LNCAP (cell line): ENCODE results near the gene MAST4.
A peak's percentile ranks its signal among the peaks of the same experiment; 100 is the strongest.

Experiments
- TF ChIP-seq, protein P1 (sequence below): fragments of 450-650 bp; IDR thresholded peaks from 2 replicates; pipeline ENCODE4 v1.5.1; 2017; ENCODE audit warnings: mild to moderate bottlenecking

The MAST4 gene

DNA sequence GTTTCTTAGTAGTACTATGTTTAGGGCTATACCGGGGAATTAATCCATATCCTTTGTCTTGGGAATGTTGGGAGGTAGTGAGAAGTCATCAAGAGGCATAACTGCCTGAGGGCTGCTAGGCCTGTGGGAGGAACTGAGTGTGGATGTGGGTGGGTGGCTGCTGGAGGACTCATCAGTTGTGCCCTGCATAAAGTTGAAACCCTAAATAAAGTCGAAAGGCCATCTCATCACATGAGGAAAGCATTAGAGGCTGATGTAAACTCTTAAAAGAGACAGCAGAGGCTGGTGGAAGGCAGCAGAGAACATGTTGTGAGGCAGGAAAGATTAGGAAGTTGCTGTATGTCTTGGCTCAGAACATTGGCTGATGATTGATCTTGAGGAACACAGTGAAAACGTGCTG is 143.8 kb downstream of the MAST4 start:
- TF ChIP-seq, protein P1, sequence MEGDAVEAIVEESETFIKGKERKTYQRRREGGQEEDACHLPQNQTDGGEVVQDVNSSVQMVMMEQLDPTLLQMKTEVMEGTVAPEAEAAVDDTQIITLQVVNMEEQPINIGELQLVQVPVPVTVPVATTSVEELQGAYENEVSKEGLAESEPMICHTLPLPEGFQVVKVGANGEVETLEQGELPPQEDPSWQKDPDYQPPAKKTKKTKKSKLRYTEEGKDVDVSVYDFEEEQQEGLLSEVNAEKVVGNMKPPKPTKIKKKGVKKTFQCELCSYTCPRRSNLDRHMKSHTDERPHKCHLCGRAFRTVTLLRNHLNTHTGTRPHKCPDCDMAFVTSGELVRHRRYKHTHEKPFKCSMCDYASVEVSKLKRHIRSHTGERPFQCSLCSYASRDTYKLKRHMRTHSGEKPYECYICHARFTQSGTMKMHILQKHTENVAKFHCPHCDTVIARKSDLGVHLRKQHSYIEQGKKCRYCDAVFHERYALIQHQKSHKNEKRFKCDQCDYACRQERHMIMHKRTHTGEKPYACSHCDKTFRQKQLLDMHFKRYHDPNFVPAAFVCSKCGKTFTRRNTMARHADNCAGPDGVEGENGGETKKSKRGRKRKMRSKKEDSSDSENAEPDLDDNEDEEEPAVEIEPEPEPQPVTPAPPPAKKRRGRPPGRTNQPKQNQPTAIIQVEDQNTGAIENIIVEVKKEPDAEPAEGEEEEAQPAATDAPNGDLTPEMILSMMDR = no peak

GRCh38 chr5:66741394-66741793 is 145.2 kb downstream of the MAST4 start:
- TF ChIP-seq, protein P1 = no peak

DNA sequence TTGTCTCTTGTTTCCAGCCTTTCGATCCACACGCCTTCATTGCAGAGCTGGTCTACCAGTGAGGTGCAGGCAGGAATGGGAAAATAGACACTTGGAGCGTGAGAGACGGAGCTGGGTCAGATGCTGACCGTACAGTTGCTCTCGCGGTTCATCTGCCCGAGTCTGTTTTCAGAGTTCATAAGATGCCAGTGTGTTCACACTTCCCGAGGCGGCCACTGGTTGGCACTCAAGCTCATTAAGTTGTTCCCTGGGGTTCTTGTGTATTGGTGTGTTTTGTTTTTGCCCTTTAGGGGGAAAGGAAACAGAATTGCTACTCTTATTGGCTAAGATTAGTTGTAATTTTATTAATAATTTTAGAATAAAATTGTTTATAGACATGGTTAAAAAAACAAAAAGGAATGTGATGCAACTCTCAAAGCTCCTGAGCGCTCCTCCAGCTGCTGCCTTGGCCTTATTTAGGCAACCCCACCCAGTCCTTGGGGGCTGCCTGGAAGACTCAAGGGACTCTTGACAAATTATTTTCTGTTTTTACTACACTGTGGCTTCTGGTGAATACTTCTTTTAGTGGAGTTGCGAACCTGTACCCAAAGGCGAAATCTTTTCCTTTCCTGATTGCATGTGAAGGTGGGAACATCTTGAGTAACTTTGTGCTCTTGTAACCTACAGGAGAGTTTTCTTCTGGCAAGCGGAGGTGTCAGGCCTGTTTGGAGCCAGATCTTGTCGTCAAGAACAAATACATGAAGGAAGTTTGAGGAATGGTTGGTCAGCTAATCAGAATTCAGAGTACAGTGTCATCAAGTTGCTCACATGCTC is 146.1 kb downstream of the MAST4 start:
- TF ChIP-seq, protein P1 = peak; percentile 35; the same call in 1 of the 2 replicates

GRCh38 chr5:66742896-66743247 is 146.7 kb downstream of the MAST4 start:
- TF ChIP-seq, protein P1 = no peak

DNA sequence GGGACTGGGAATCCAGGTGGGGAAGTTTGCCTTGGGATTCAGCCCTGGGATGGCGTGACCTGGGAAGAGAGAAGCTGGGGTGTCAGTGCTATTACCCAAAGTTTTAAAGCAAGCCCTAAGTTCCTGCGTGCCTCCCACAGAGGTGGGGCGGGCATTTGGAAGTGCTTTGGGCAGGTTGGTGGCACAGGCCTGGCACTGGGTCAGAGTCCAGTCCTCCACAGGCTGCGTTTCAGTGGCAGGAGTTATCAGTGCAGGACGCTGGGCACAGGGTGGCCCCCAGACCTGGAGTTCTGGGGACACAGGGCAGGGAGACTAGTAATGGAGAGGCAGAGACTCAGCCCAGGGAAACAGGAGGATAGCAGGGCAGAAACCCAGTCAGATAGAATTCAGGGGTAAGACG is 147.2 kb downstream of the MAST4 start:
- TF ChIP-seq, protein P1 = no peak

GRCh38 chr5:66744040-66744439 is 147.8 kb downstream of the MAST4 start:
- TF ChIP-seq, protein P1 = no peak

DNA sequence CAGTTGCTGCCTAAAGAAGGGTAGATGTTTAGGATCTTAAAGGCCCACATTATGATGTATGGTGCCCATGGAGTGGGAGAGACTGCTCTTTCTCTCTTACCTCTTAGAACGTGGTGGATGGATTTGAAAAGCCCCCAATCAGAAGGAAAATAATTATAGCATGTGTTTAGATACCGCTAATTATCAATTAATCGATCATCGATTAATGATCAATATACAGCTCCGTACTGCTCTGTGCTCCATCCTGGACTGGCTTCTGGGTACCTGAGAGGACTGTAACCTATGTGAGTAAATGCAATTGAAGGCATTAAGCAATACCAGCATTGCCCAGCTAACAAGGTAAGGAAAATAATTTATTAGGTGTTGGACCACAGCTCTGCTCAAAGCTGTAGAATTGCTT is 149.1 kb downstream of the MAST4 start:
- TF ChIP-seq, protein P1 = no peak

DNA sequence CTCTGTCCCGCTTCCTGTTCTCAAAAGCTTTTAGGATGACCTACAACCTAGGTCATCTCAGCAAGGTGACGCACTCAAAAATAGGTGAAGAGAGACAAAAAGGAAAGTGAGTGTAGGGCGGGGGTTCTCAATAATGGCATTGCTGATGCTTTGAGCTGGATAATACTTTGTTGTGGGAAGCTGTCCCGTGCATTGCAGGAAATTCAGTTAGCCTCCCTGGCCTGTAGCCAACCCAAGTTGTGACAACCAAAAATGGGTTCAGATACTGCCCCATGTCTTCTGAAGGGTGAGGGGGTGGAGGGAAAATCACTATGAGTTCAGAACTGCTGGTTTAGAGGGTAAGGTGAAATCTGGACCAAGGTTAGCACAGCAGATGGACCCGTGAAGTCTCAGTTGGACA is 151.4 kb downstream of the MAST4 start:
- TF ChIP-seq, protein P1 = no peak
